H9 (cell line): ENCODE results near the gene HOXC12. TPM values are rescaled to one million over a fixed set of nuclear protein-coding genes. Genes with fewer than 3 reads are reported as not detected.
A peak's percentile ranks its signal among the peaks of the same experiment; 100 is the strongest.

Source experiments
- DNase-seq: peaks from one replicate; pipeline ENCODE4 v3.0.0-alpha.2; 2017
- H2AFZ ChIP-seq: one replicate; pipeline ENCODE4 v1.6.1; 2013; ENCODE audit warnings: mild to moderate bottlenecking, low read length, control low read depth, moderate library complexity
- H2AK5ac ChIP-seq: 2 replicates; pipeline ENCODE4 v1.6.1; 2013; ENCODE audit warnings: low read length, control low read depth, mixed read lengths; ENCODE audit not compliant: insufficient read length
- H2BK120ac ChIP-seq: one replicate; pipeline ENCODE4 v1.6.1; 2013; ENCODE audit warnings: low read depth, mild to moderate bottlenecking, low read length, control low read depth, inconsistent platforms; ENCODE audit not compliant: poor library complexity, severe bottlenecking
- H2BK12ac ChIP-seq: 2 replicates; pipeline ENCODE4 v1.6.1; 2013; ENCODE audit warnings: low read length, control low read depth, mixed read lengths, low read depth; ENCODE audit not compliant: insufficient read length
- H2BK15ac ChIP-seq: 2 replicates; pipeline ENCODE4 v1.6.1; 2013; ENCODE audit warnings: low read depth, low read length, control low read depth
- H2BK20ac ChIP-seq: one replicate; pipeline ENCODE4 v1.6.1; 2013; ENCODE audit warnings: low read depth, mild to moderate bottlenecking, low read length, control low read depth, inconsistent platforms; ENCODE audit not compliant: poor library complexity, severe bottlenecking
- H2BK5ac ChIP-seq: 2 replicates; pipeline ENCODE4 v1.6.1; 2013; ENCODE audit warnings: low read length, control low read depth, mixed read lengths; ENCODE audit not compliant: insufficient read length
- H3K14ac ChIP-seq: 2 replicates; pipeline ENCODE4 v1.6.1; 2013; ENCODE audit warnings: low read length, control low read depth; ENCODE audit not compliant: insufficient read depth
- H3K18ac ChIP-seq: 2 replicates; pipeline ENCODE4 v1.6.1; 2013; ENCODE audit warnings: low read depth, mild to moderate bottlenecking, mixed read lengths, low read length, control low read depth; ENCODE audit not compliant: insufficient read length
- H3K23ac ChIP-seq: 2 replicates; pipeline ENCODE4 v1.6.1; 2013; ENCODE audit warnings: low read length, control low read depth, mixed read lengths, low read depth; ENCODE audit not compliant: insufficient read length
- H3K23me2 ChIP-seq: 2 replicates; pipeline ENCODE4 v1.6.1; 2013; ENCODE audit warnings: low read depth, mild to moderate bottlenecking, mixed read lengths, low read length, control low read depth; ENCODE audit not compliant: insufficient read length, poor library complexity, severe bottlenecking
- H3K27ac ChIP-seq: 2 replicates; pipeline ENCODE4 v1.5.1; 2013; ENCODE audit warnings: low read length, control low read depth, mixed read lengths, low read depth; ENCODE audit not compliant: insufficient read length
- H3K27me3 ChIP-seq: 2 replicates; pipeline ENCODE4 v1.6.1; 2013; ENCODE audit warnings: low read length, control low read depth, inconsistent platforms; ENCODE audit not compliant: insufficient read depth
- H3K4ac ChIP-seq: 2 replicates; pipeline ENCODE4 v1.6.1; 2013; ENCODE audit warnings: low read depth, mild to moderate bottlenecking, control low read depth, inconsistent platforms, low read length, moderate library complexity
- H3K4me1 ChIP-seq: 2 replicates; pipeline ENCODE4 v1.6.1; 2013; ENCODE audit warnings: low read length, control low read depth, inconsistent platforms; ENCODE audit not compliant: insufficient read depth
- H3K4me2 ChIP-seq: 2 replicates; pipeline ENCODE4 v1.6.1; 2013; ENCODE audit warnings: low read length, control low read depth, mixed read lengths; ENCODE audit not compliant: insufficient read length, insufficient read depth
- H3K56ac ChIP-seq: 2 replicates; pipeline ENCODE4 v1.6.1; 2013; ENCODE audit warnings: low read depth, mild to moderate bottlenecking, mixed read lengths, low read length, control low read depth; ENCODE audit not compliant: insufficient read length
- H3K79me1 ChIP-seq: 2 replicates; pipeline ENCODE4 v1.6.1; 2013; ENCODE audit warnings: low read depth, mild to moderate bottlenecking, moderate library complexity, low read length, control low read depth, inconsistent platforms; ENCODE audit not compliant: insufficient read depth, poor library complexity, severe bottlenecking
- H3K79me2 ChIP-seq: 2 replicates; pipeline ENCODE4 v1.6.1; 2013; ENCODE audit warnings: low read length, control low read depth, inconsistent platforms; ENCODE audit not compliant: insufficient read depth
- H3K9ac ChIP-seq: 2 replicates; pipeline ENCODE4 v1.6.1; 2013; ENCODE audit warnings: low read length, control low read depth, mixed read lengths; ENCODE audit not compliant: insufficient read length; ENCODE audit errors: extremely low read depth
- H3K9me3 ChIP-seq: one replicate; pipeline ENCODE4 v1.6.1; 2013; ENCODE audit warnings: low read depth, low read length, inconsistent platforms; ENCODE audit not compliant: control insufficient read depth
- H3T11ph ChIP-seq: one replicate; pipeline ENCODE4 v1.6.1; 2013; ENCODE audit warnings: mild to moderate bottlenecking, low read length, control low read depth, inconsistent platforms
- H4K20me1 ChIP-seq: one replicate; pipeline ENCODE4 v1.6.1; 2013; ENCODE audit not compliant: control insufficient read depth, insufficient read length, insufficient read depth
- H4K5ac ChIP-seq: 2 replicates; pipeline ENCODE4 v1.6.1; 2013; ENCODE audit warnings: low read depth, mild to moderate bottlenecking, mixed read lengths, low read length, control low read depth; ENCODE audit not compliant: insufficient read length
- H4K8ac ChIP-seq: replicated peaks from 2 replicates; pipeline ENCODE4 v1.6.1; 2013; ENCODE audit warnings: low read length, control low read depth, mixed read lengths, low read depth; ENCODE audit not compliant: insufficient read length
- H4K91ac ChIP-seq: 2 replicates; pipeline ENCODE4 v1.6.1; 2013; ENCODE audit warnings: low read depth, mild to moderate bottlenecking, moderate library complexity, mixed read lengths, low read length, control low read depth; ENCODE audit not compliant: insufficient read length
- H3K27ac Mint-ChIP-seq, 3 experiments: 2 replicates in 2 of 3; 3 replicates in 1 of 3; pipeline ENCODE4 v1.8.0; 2020 to 2021; ENCODE audit warnings: mixed read lengths in 3 of 3, mild to moderate bottlenecking in 1 of 3, moderate library complexity in 1 of 3
- H3K27me3 Mint-ChIP-seq: 2 replicates; pipeline ENCODE4 v1.8.0; 2021; ENCODE audit warnings: low read depth, mild to moderate bottlenecking, moderate library complexity, mixed read lengths
- H3K36me3 Mint-ChIP-seq, 3 experiments: 2 replicates in 2 of 3; 3 replicates in 1 of 3; pipeline ENCODE4 v1.8.0; 2020 to 2021; ENCODE audit warnings: low read depth in 3 of 3, mixed read lengths in 3 of 3; ENCODE audit not compliant: insufficient read depth in 1 of 3
- H3K4me1 Mint-ChIP-seq, 2 experiments: 2 replicates each; pipeline ENCODE4 v1.8.0; 2020; ENCODE audit warnings: mixed read lengths in 2 of 2
- H3K4me3 Mint-ChIP-seq, 2 experiments: 2 replicates in 1 of 2; 3 replicates in 1 of 2; pipeline ENCODE4 v1.8.0; 2020 to 2021; ENCODE audit warnings: mild to moderate bottlenecking in 2 of 2, mixed read lengths in 2 of 2, moderate library complexity in 1 of 2
- H3K9me3 Mint-ChIP-seq, 2 experiments: 2 replicates in 1 of 2; 3 replicates in 1 of 2; pipeline ENCODE4 v1.8.0; 2020; ENCODE audit warnings: mild to moderate bottlenecking in 2 of 2, mixed read lengths in 2 of 2, moderate library complexity in 1 of 2
- WGBS: extraction: QIAGEN DNeasy Blood & Tissue Kit; methylation state at CpG from one replicate; pipeline ENCODE4 v1.1.7; 2013; ENCODE audit warnings: missing lambda C conversion rate, low lambda C conversion rate, mixed read lengths; ENCODE audit not compliant: insufficient read length; ENCODE audit errors: extremely low coverage; 5-methylcytosine and 5-hydroxymethylcytosine counted together
- total RNA-seq: library from RNA; stranded (reverse); gene quantifications from 2 replicates; pipeline ENCODE4 v1.2.1, GENCODE V29; 2021
- TF ChIP-seq, protein P1 (sequence below): fragments of 200-600 bp; sonication (generic); conservative IDR thresholded peaks from 3 replicates; pipeline ENCODE4 v1.8.0; 2021; ENCODE audit warnings: antibody characterized with exemption, mild to moderate bottlenecking

HOXC12 gene
- total RNA-seq, 1 experiment from 2014 or later = not detected

DNA sequence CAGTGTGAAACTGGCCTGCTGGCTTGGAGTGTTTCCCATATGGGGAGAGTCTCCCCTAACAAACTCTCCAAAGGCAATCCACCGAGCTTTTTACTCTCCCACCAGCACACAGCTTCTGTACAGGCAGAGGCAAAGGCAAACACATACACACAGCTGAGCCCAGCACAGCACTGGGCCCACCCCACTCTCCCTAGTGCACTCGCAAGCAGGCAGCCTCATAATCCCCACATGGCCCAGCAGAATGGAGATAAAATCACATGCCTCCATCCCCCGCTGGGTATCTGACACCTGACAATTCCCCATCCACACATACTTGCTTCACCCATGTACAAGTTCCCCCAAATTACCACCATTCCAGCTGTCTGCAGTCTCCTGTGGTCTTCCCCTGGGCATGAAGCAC lies 3.4 kb downstream of the HOXC12 start:
- H3K36me3 Mint-ChIP-seq = no peaks in the 10 kb centered on the region; a peak in 2 of 7 replicates
- H3T11ph ChIP-seq = no peak overlapping the region

More for the DNA sequence above, 3.4 kb downstream of the HOXC12 start:
- H4K20me1 ChIP-seq = no peaks in the 10 kb centered on the region
- H3K23ac ChIP-seq = no peak overlapping the region
- H2AK5ac ChIP-seq = no peak overlapping the region
- no peak overlapping the region for H3K14ac ChIP-seq
- no peak overlapping the region for H4K5ac ChIP-seq
- H3K27me3 ChIP-seq = peaks cover 99% of the 10 kb centered on the region
- H2AFZ ChIP-seq = no peak overlapping the region
- no CpG with 5 or more reads among the region's 3 CpGs for WGBS
- no peak overlapping the region for H3K27ac ChIP-seq
- H3K18ac ChIP-seq = no peak overlapping the region
- no peaks in the 10 kb centered on the region for H3K4me1 ChIP-seq
- no peak overlapping the region for H4K91ac ChIP-seq
- no peak overlapping the region for H4K8ac ChIP-seq
- peaks cover 3 to 9% of the 10 kb centered on the region in 2 experiments; a peak in 3 of 4 replicates for H3K4me1 Mint-ChIP-seq
- H3K27me3 Mint-ChIP-seq = peaks cover 99% of the 10 kb centered on the region
- DNase-seq = no peak
- no peaks in the 10 kb centered on the region for H3K79me2 ChIP-seq
- peak overlapping the region in 1 of 3 experiments; percentile 89; a peak in 1 of 7 replicates for H3K27ac Mint-ChIP-seq
- H2BK20ac ChIP-seq = no peak overlapping the region
- no peak overlapping the region; a peak in 1 of 5 replicates for H3K4me3 Mint-ChIP-seq
- H3K9me3 Mint-ChIP-seq = peaks cover 0 to 7% of the 10 kb centered on the region in 2 experiments; a peak in 2 of 5 replicates
- no peaks in the 10 kb centered on the region for H3K23me2 ChIP-seq
- TF ChIP-seq, protein P1, sequence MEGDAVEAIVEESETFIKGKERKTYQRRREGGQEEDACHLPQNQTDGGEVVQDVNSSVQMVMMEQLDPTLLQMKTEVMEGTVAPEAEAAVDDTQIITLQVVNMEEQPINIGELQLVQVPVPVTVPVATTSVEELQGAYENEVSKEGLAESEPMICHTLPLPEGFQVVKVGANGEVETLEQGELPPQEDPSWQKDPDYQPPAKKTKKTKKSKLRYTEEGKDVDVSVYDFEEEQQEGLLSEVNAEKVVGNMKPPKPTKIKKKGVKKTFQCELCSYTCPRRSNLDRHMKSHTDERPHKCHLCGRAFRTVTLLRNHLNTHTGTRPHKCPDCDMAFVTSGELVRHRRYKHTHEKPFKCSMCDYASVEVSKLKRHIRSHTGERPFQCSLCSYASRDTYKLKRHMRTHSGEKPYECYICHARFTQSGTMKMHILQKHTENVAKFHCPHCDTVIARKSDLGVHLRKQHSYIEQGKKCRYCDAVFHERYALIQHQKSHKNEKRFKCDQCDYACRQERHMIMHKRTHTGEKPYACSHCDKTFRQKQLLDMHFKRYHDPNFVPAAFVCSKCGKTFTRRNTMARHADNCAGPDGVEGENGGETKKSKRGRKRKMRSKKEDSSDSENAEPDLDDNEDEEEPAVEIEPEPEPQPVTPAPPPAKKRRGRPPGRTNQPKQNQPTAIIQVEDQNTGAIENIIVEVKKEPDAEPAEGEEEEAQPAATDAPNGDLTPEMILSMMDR = no peak
- H3K9me3 ChIP-seq = no peaks in the 10 kb centered on the region
- H2BK120ac ChIP-seq = no peak overlapping the region
- H2BK15ac ChIP-seq = no peak overlapping the region
- H3K9ac ChIP-seq = no peak overlapping the region
- no peak overlapping the region for H2BK12ac ChIP-seq
- no peaks in the 10 kb centered on the region for H3K79me1 ChIP-seq
- no peak overlapping the region for H2BK5ac ChIP-seq
- no peak overlapping the region for H3K56ac ChIP-seq
- no peak overlapping the region for H3K4ac ChIP-seq
- H3K4me2 ChIP-seq = no peak overlapping the region
